ENCODE results near the gene HOXA3.

DNA sequence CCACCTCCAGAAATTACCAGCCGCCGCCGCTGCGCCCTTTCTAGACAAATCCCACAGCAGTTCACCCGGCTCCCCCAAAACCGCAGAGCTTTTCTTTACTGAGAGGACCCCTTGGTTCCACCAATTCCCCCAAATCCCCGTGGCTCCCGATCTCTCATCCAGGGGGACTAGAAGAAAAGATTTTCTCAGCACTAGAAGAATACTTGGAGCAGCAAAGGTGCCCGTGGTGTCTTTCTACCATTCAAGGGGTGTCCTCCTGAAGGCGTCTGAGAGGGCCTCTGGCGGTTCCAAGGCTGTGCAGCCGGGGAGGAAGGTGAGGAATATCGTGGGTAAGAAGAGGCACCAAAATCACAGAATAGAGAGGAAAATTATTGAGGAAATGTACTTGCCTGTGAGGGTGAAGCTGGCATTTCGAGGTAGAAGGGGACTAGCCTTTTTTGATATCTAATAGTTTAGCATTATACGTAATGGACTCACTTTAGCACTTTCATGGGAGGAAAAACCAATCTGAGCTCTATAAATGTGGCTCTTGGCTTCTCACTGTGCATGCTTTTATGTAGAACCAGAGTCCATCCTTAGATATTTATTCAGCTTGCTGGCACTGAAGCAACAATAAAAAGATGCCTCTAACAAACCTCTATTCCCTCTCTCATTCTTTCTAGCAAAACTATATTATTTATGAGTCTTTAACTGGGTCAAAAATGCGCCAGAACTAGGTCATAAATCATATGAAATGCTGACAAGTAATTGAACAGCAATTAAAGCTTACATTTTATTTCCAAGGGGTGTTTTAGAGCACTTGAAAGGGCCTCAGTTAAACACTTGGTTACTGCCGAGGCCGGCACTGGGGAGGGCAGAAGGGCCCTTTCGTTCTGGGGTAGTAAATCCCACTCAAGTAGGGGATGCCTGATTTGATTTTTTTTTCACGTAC is 36.1 kb downstream of the HOXA3 start:
- TF ChIP-seq, protein P1, sequence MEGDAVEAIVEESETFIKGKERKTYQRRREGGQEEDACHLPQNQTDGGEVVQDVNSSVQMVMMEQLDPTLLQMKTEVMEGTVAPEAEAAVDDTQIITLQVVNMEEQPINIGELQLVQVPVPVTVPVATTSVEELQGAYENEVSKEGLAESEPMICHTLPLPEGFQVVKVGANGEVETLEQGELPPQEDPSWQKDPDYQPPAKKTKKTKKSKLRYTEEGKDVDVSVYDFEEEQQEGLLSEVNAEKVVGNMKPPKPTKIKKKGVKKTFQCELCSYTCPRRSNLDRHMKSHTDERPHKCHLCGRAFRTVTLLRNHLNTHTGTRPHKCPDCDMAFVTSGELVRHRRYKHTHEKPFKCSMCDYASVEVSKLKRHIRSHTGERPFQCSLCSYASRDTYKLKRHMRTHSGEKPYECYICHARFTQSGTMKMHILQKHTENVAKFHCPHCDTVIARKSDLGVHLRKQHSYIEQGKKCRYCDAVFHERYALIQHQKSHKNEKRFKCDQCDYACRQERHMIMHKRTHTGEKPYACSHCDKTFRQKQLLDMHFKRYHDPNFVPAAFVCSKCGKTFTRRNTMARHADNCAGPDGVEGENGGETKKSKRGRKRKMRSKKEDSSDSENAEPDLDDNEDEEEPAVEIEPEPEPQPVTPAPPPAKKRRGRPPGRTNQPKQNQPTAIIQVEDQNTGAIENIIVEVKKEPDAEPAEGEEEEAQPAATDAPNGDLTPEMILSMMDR (IDR thresholded peaks at IDR 0.05; ENCODE audit: insufficient read depth, low read depth, low read length): no peak
- TF ChIP-seq EZH2 (IDR thresholded peaks at IDR 0.05; ENCODE audit: insufficient read depth, low read length): peak; percentile 49
